GM12873 (cell line): ENCODE results near the gene ADNP.

Source experiments
- TF ChIP-seq, protein P1 (sequence below): IDR thresholded peaks from 2 replicates; pipeline ENCODE4 v1.5.1; 2012; ENCODE audit warnings: low read depth, mild to moderate bottlenecking, moderate library complexity, low read length, control low read depth; ENCODE audit not compliant: insufficient read depth; ENCODE audit errors: missing control alignments

The ADNP gene

DNA sequence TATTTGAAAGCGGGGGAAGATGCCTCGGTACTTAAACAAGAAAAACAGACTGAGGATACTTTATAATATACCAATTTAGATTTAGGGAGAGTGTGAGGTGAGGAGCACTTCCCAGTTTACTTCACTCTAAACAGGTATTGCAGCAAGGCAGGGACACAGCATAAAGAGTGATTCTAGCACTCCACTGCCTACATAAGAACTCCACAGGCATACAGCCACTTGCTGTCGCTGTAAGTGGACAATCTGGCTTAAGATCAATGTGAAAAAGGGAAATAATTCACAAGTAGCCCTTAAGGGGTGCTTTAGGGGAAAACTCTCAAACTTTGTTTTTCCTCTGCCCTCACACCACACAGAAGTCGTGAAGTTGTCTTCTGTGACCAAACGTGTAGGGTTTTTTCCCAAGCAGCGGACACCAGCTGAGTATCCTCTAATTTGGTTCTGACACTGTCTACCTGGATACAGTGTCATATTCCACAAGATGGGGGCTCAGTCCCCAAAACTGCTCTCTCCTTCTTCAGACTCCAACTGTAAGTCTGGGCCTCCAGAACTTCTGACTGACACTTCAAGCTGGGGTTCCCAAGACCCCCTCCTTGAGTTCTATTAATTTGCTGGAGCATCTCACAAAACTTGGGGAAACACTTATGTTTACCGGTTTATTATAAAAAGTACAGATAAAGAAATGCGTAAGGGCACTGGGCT is 9.3 kb downstream of the ADNP start:
- TF ChIP-seq, protein P1, sequence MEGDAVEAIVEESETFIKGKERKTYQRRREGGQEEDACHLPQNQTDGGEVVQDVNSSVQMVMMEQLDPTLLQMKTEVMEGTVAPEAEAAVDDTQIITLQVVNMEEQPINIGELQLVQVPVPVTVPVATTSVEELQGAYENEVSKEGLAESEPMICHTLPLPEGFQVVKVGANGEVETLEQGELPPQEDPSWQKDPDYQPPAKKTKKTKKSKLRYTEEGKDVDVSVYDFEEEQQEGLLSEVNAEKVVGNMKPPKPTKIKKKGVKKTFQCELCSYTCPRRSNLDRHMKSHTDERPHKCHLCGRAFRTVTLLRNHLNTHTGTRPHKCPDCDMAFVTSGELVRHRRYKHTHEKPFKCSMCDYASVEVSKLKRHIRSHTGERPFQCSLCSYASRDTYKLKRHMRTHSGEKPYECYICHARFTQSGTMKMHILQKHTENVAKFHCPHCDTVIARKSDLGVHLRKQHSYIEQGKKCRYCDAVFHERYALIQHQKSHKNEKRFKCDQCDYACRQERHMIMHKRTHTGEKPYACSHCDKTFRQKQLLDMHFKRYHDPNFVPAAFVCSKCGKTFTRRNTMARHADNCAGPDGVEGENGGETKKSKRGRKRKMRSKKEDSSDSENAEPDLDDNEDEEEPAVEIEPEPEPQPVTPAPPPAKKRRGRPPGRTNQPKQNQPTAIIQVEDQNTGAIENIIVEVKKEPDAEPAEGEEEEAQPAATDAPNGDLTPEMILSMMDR: no peak

DNA sequence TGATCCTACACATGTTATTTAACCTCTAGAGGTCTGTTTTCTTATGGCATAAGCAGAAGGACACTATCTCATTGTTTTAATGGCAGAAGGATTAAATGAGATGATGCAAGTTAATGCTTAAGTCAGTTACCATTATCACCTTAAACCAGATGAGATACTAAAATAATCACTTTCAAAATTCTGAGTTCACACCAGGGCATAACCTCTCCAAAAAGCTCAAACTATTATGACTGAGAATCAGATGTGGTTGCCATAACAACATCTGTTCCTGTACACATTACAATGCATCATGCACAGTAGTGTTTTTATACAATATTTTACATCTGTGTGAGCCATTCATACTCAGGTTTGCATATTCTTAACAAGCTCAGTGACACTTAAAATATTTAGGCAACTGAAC is 10.2 kb downstream of the ADNP start:
- TF ChIP-seq, protein P1: no peak

DNA sequence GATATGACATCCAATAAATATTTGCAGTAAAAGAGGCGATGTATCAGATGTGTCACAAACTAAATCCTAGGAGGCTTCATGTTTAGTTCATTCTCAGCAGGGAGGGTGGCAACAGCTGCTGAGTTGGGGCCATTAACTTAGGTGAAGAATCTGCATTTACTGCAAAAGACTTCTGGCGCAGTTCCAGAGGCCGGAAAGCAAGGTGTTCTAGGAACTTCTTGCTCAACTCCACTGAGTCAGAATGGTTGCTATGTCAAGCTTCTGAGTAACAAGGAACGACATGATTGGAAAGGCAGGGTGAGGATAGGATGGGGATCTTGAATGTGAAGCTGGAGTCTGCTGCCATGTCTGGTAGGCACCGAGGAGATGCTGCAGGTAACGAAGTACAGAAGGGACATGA is 11.7 kb downstream of the ADNP start:
- TF ChIP-seq, protein P1: no peak

DNA sequence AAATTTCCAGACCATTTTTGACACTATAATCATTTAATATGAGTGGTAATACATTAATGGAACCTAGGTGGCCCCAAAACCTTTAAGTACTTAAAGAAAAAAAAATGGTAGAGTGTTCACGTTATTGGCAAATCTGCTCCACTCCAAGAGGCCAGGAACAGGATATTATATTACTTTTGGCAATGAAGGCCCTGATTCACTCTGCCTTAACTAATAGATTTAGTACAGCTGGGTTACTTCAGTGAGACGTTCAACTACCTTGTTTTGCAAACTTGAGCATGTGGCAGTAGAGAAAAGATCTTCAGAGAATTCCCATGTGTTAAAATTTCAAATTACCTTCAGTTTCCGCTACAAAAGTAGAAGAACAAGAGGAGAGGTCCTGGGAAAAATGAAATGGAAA is 12.8 kb downstream of the ADNP start:
- TF ChIP-seq, protein P1: no peak

DNA sequence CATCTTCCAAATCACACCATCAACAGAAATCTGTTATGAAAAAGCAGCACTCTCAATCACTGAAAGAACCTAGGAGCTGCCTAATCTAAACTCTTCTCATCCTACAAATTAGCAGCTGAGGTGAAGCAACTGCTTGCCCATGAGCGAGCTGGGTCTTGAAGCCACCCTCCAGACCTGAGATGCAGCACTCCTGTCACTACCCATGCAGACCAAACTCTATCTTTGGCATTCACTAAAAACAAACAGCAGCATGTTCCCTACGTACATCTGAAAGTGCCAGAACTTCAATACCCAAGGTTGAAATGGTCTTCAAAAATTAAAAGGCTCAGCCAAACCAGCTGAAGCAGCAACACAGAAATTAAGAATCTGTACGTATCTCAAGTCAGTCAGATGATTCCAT is 14.3 kb downstream of the ADNP start:
- TF ChIP-seq, protein P1: no peak

DNA sequence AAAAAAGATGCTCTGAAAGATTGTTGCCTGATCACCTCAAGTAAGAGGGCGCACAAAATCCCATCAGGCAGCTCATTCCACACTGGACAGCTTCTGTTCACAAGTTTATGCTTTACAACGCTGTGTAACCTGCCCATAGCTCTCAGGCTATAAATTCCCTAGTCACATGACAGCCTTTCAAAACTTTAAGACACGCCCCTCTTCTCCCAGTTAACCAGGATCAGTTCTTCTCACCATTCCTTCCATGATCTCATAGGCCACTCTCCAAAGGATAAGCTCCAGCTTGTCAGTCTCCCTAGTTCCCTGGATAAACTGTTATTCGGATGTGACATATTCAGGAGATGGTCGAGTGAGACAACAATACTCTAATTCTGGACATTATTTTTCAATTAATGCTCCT is 15.0 kb downstream of the ADNP start:
- TF ChIP-seq, protein P1: no peak

DNA sequence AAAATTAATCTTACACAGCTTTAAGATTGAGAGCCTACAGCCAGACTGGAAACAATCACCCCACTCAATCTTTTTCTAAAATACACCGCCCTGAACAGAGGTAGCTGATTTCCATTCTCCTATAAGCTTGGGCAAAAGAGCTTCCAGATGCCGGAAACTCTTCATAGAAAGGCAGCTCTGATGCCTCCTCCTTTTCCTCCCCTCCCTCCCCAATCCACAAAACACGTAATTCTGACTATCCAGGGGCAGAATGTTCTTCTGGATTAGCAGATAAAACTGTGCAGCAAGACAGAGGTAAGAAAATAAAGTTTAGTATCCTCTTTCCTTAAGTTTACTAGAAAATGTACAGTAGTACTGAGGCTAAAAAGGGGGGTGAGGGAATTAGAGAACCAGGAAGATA is 15.8 kb downstream of the ADNP start:
- TF ChIP-seq, protein P1: no peak
